T47D (cell line): ENCODE data around the gene PTPRK.
A peak's percentile ranks its signal among the peaks of the same experiment; 100 is the strongest.

Source experiments
- DNase-seq, 2 experiments: peaks; one replicate each; pipeline versions ENCODE4 v3.0.0 to v3.0.0-alpha.2; 2011 to 2012; ENCODE audit warnings: low read depth in 1 of 2, low spot score in 1 of 2
- JUND ChIP-seq: IDR thresholded peaks from 2 replicates; pipeline ENCODE4 v1.6.1; 2012; ENCODE audit warnings: low read depth
- in situ Hi-C: cut with HindIII; loops from 2 replicates; pipeline ENCODE4 v1.10.0; 2016; ENCODE audit warnings: low sequenced_read_pairs, low pct_unique_long_range_greater_than_20kb

PTPRK gene

GRCh38 chr6:127952831-127953230, 567.6 kb downstream of the PTPRK start:
- no peak for DNase-seq
- in situ Hi-C loops: no loop called here
- TF ChIP-seq JUND: no peak

- DNase-seq: no peak
- no peak for TF ChIP-seq JUND
- in situ Hi-C loops: no loop called here
These were observed 568.2 kb downstream of the PTPRK start for GRCh38 chr6:127952176-127952575.

- in situ Hi-C loops: no loop called here
- DNase-seq: no peak
- no peak for TF ChIP-seq JUND
These were observed 569.1 kb downstream of the PTPRK start for GRCh38 chr6:127951172-127951917.

GRCh38 chr6:127950566-127951145, 569.7 kb downstream of the PTPRK start:
- DNase-seq: no peak
- in situ Hi-C loops: no loop called here
- no peak for TF ChIP-seq JUND

GRCh38 chr6:127949251-127949650, 571.1 kb downstream of the PTPRK start:
- in situ Hi-C loops: no loop called here
- no peak for DNase-seq
- TF ChIP-seq JUND: no peak

GRCh38 chr6:127946388-127946787, 574.0 kb downstream of the PTPRK start:
- no peak for TF ChIP-seq JUND
- in situ Hi-C loops: no loop called here
- DNase-seq: no peak

GRCh38 chr6:127945434-127946097, 574.8 kb downstream of the PTPRK start:
- no peak for DNase-seq
- in situ Hi-C loops: no loop called here
- no peak for TF ChIP-seq JUND

- no peak for TF ChIP-seq JUND
- in situ Hi-C loops: no loop called here
- no peak for DNase-seq
These were observed 579.2 kb downstream of the PTPRK start for GRCh38 chr6:127941228-127941627.

- in situ Hi-C loops: no loop called here
- TF ChIP-seq JUND: no peak
- DNase-seq: peak in 1 of 2 experiments; percentile 29
These were observed 580.8 kb downstream of the PTPRK start for GRCh38 chr6:127939442-127940066.

GRCh38 chr6:127938701-127939100, 581.7 kb downstream of the PTPRK start:
- DNase-seq: peak in 1 of 2 experiments; percentile 10
- in situ Hi-C loops: no loop called here
- TF ChIP-seq JUND: no peak

GRCh38 chr6:127937747-127938146, 582.7 kb downstream of the PTPRK start:
- in situ Hi-C loops: no loop called here
- TF ChIP-seq JUND: no peak
- DNase-seq: no peak

- no peak for DNase-seq
- TF ChIP-seq JUND: no peak
- in situ Hi-C loops: no loop called here
These were observed 583.3 kb downstream of the PTPRK start for GRCh38 chr6:127937102-127937501.

- no peak for DNase-seq
- TF ChIP-seq JUND: no peak
- in situ Hi-C loops: no loop called here
These were observed 585.4 kb downstream of the PTPRK start for GRCh38 chr6:127934956-127935355.
